Choroid plexus epithelial cell (primary cell): ENCODE results near the gene DUSP18.
A peak's percentile ranks its signal among the peaks of the same experiment; 100 is the strongest.

ENCODE experiments used
- DNase-seq: peaks from one replicate; pipeline ENCODE4 v3.0.0-alpha.2; 2010; ENCODE audit warnings: low read depth
- H3K4me3 ChIP-seq: 2 replicates; pipeline ENCODE4 v1.5.1; 2011; ENCODE audit warnings: low read depth, mild to moderate bottlenecking, control low read depth, low read length, moderate library complexity
- TF ChIP-seq, protein P1 (sequence below): conservative IDR thresholded peaks from 2 replicates; pipeline ENCODE4 v1.5.1; 2011; ENCODE audit warnings: low read depth, mild to moderate bottlenecking, control low read depth, inconsistent platforms, low read length, moderate library complexity

DUSP18 gene

DNA sequence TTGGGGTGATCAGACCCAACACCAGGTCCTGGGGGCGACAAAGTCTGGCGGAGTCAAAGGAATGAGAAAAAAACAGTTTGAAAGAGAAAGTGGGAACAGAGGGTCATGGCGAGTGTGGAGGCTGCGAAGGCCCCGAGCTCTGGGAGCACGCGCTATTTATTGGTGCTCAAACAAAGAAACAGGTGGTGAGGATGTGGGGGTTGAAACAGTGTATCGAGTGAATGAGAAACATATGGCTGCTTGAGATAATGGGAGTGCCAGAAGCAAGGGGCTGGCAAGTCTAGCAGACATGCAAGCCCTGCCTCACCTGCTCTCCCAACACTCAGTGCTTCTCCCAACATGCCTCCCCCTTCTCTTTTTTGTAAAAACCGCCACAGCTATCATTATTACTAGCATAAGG lies 7.8 kb upstream of the DUSP18 start:
- TF ChIP-seq, protein P1, sequence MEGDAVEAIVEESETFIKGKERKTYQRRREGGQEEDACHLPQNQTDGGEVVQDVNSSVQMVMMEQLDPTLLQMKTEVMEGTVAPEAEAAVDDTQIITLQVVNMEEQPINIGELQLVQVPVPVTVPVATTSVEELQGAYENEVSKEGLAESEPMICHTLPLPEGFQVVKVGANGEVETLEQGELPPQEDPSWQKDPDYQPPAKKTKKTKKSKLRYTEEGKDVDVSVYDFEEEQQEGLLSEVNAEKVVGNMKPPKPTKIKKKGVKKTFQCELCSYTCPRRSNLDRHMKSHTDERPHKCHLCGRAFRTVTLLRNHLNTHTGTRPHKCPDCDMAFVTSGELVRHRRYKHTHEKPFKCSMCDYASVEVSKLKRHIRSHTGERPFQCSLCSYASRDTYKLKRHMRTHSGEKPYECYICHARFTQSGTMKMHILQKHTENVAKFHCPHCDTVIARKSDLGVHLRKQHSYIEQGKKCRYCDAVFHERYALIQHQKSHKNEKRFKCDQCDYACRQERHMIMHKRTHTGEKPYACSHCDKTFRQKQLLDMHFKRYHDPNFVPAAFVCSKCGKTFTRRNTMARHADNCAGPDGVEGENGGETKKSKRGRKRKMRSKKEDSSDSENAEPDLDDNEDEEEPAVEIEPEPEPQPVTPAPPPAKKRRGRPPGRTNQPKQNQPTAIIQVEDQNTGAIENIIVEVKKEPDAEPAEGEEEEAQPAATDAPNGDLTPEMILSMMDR = no peak
- no peak for DNase-seq
- H3K4me3 ChIP-seq = no peak overlapping the region

DNA sequence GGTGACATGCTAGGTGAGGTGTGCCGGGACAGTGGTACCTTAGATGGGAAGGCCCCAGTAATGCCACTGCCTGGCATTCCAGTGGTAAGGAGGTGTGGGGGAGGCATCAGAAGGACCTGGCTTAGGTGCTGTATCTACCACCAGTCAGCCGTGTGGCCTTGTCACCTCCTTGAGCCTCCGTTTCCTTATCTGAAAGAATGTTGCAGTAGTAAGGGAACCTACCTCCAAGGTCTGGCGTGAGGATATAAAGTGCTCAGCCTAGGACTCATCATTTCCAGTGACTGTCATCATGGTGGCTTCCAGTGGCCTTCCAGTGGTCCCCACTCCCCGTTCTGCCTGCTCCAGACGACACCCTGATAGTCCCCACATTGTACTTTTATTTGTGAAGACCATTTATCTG lies 6.8 kb upstream of the DUSP18 start:
- DNase-seq = no peak
- TF ChIP-seq, protein P1 = no peak
- H3K4me3 ChIP-seq = no peak overlapping the region

DNA sequence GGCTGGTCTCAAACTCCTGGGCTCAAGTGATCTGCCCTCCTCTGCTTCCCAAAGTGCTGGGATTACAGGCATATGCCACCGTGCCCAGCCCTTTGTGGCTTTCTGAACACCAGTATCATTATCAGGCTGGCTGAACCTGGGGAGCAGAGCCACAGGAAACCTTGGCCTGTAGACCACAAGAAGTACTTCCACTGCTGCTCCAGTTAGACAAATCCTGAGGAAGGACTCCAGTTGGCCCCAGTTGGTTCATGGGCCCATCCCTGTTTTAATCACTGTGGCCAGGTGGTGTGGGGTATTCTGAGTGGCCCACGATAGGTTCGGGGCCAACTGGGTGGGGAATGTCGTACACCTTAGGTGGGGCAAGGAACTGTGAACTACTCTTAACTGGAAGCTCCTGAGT lies 5.5 kb upstream of the DUSP18 start:
- TF ChIP-seq, protein P1 = no peak
- H3K4me3 ChIP-seq = no peak overlapping the region
- DNase-seq = no peak

DNA sequence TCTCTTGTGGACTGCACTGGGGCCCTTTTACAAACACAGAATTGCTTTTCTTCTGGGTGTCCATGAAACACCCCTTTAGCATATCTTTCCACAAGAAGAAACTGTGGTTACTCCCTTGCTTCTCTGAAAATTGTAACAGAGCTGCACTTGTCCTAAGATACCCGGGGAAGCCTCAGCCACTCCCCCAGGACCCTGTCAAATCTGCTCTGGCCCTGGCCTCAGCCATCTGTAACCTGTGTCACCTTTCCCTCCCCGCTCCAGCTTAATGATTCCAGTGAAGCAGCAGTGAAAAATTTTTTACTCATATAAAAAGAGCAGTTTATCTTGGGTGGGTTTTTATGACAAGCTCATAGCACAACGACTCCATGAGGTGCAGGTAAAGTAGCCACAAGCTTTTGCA lies 3.4 kb upstream of the DUSP18 start:
- TF ChIP-seq, protein P1 = no peak
- no peak for DNase-seq
- H3K4me3 ChIP-seq = no peak overlapping the region

DNA sequence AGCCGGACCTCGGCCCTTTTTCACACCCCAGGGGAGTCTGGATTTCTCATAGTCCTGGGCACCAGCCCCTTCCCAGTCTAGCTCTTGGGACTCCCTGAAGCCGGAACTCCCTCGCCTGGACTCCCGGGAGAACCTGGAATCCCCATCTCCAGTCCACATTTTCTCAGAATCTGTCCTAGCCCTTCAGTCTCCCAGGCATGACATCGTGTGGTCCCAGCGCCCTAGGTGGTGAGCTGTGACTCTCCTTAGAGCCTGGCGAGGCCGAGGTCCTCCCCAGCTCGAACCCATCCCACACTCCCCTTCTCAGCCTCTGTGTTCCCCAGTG lies 673 bp upstream of the DUSP18 start:
- peak overlapping the region; percentile 96 for H3K4me3 ChIP-seq
- DNase-seq = no peak
- TF ChIP-seq, protein P1 = no peak

DNA sequence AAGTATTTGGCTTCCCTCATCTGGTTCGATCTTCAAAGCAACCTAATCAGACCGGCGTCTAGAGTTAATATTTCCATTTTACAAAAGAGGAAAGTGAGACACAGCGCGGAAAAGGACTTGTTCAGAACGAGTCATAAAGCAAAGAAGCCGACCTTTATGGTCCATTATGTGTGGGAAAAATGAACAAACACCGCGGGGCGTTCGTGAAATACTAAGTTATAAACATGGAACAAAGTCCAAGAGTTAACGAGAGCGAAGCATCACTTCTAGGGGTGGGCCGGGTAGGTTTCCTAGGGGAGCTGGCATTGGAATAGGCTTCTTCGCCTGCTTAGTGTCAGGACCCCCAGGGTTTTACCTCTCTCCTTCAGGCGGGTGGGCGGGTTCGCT lies 575 bp downstream of the DUSP18 start:
- TF ChIP-seq, protein P1 = no peak
- DNase-seq = no peak
- peak overlapping the region; percentile 96 for H3K4me3 ChIP-seq

DNA sequence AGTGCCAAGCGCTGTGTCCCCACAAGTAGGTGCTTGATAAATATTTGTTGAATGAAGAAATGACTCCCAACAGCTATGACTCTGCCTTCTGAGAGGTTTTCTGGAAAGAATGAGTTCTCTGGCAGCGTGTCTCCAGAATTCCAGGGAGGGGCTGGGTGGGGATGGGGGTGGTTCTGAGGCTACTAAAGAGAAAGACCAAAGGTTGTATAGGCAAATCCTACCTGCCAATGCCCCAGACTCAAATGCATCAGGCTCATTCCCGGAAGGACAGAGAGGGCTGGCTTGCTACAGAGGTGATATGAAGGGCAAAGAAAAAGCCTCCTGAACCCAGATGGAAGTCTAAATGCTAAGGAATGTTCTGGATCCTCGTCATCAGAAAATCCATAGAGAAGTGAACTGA lies 1.9 kb downstream of the DUSP18 start:
- no peak overlapping the region for H3K4me3 ChIP-seq
- no peak for DNase-seq
- TF ChIP-seq, protein P1 = no peak
